Activated CD8-positive, alpha-beta memory T cell treated with anti-CD3 and anti-CD28 coated beads for 1 hour (primary cell): Measurements from ENCODE around the gene AMIGO1.

Experiments used
- DNase-seq, 2 donors: peaks; one replicate each; pipeline ENCODE4 v3.0.0-alpha.2; 2020; ENCODE audit warnings: low read depth in 1 of 2; ENCODE audit errors: extremely low read depth in 1 of 2

AMIGO1 gene

DNA sequence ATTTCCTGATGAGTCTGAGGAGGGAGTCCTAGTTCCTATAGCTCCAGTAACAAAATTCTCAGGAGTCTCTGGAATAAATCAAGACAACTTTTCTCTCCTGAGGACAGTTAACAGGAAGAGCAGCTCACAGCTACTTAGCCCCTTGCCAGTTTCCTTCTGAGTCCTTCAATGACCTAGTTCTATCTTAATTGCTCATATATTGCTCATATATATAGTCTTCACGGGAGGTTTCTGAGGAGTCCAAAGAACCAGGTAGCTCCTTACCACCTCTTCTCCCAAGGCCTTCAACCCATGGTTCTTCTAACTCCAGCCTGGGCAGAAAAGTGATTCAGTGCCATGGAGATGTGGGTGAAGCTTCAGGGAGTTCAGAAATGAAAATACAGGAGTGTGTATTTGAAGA is 4.6 kb downstream of the AMIGO1 start:
- no peak for DNase-seq

- no peak for DNase-seq
These were observed 5.6 kb downstream of the AMIGO1 start for GRCh38 chr1:109503935-109504334.

DNA sequence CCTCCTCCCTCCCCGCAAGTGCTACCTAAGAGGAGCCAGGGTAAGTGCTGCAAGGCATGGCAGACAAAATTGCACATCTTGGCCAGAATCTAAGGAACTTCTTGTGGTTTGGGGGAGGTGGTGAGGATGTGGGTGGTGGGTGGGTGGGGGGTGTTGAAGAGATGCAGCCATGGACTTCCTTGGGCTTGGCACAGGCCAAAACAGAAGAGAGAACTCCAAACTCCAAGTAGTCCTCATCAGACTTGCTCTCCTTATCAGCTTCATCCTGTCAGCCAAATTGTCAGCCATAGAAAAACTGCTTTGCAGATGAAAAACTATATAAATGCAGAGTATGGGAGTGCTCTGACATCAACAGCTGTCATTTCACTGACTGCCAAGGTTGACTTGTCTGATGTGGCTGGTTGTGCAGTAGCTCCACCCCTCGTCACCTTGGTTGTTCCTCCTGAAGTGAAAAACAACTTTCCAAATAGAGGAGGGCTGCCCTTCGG is 7.1 kb downstream of the AMIGO1 start:
- no peak for DNase-seq

DNA sequence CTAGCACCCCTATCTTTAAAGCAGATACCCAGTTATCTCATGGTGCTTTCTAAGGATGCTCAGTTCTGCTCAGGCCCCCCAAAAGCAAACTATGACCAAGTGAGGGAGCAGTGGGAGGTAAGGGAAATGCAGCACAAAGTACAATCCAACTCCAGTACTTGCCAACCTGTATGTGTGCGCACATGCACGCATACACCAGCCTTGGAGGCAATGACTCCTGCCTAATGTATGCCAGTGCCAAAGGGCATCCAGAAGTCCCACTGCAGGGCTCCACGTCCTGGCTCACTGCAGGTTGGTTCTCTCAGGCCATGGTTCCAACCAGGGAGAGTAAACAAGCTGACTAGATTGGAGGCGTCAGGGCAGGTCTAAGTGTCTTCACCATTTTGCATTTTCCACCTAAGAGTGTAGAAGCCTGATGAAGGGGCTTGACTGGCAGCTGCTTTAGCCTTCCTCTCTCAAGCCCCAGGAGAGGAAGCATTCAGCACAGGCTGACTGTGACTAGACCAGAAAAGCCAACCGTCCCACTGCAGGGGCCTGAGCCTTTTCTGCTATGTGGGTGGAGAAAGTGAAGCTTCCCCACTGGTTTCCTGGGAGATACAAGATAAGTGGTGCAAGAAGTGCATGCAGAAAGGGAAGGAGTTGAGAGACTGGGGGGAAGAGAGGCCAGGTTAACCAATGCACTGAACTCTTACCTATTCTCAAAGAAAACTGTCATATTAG is 7.7 kb downstream of the AMIGO1 start:
- DNase-seq = no peak

- no peak for DNase-seq
These were observed 8.6 kb downstream of the AMIGO1 start for GRCh38 chr1:109500941-109501381.

GRCh38 chr1:109499661-109500536 is 9.6 kb downstream of the AMIGO1 start:
- DNase-seq = no peak

DNA sequence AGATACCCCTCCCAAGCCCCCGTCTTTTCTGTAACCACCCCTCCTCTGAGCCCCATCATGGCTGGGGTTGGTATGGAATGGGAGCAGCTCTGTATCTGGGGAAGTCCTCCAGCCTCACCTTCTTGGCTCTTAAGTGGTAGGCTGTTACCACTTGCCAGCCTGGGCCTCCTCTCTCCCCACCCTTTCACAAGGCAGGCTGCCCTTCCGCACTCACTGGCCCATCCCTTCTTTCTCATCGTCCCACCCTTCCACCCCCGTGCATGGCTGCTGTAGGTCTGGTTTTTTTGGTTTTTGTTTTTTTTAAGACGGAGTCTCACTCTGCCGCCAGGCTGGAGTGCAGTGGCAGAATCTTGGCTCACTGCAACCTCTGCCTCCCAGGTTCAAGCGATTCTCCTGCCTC is 10.4 kb downstream of the AMIGO1 start:
- DNase-seq = no peak

DNA sequence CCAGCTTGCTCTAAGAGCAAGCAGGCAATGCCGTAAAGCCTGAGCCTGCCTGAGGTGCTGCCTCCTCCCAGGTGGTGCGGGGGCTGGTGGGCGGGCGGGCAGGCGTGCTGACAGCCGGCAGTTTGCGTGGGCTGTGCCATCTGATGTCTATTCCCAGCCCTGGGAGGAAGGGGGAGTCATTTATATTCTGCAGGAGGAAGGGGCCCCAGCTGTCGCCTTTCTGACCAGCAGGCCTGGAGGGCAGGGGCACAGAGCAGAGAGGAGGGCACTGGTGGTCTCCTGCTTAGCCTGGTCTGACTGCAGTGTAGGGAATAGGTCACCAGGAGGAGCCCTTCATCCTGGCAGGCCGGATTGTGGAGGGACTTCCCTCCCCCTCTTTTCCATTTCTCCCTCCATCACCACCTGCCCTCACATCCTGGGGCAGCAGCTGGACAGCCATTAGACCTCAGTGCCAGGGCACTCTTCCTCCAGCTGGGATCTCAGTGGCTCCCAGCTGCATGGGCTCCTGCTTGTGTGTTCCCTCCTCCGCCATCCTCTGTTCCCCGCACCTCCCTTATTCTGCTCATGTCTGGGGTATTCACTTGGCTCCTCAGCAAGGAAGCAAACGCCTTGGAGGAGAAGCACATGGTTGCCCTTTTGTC is 11.2 kb downstream of the AMIGO1 start:
- no peak for DNase-seq

DNA sequence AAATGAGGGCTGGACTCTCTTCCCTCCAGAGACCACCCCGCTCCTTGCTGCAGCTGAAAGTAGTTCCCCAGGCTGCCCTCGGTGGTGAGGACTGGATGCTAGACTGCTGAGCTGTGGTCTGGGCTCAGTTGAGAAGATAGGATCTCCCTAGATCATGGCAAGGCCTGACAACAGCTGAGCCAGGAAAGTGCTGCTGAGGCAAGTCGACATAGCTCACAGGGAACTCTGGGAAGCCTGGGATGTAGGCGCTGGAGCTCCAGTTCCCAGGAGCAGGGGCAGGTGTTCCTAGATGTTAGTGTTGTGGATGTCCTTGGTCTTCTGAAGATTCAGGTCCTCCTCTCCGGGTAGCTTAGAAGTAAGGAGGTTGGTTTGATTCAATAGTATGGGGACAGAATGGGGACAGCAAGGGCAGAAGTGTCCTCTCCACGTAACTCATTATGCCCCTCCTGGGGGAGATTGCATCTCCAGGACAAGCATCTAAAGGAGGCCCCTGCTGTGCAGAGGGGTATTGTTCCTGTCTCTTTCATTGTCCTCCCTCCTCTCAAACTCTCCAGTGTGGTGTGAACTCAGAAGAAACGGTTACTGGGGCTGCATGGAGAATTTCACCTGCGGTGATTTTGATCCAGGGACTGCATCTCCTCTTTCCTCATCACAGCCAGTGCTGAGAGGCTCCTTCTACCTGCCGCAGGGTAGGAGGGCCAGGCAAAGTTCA is 11.9 kb downstream of the AMIGO1 start:
- DNase-seq = no peak

DNA sequence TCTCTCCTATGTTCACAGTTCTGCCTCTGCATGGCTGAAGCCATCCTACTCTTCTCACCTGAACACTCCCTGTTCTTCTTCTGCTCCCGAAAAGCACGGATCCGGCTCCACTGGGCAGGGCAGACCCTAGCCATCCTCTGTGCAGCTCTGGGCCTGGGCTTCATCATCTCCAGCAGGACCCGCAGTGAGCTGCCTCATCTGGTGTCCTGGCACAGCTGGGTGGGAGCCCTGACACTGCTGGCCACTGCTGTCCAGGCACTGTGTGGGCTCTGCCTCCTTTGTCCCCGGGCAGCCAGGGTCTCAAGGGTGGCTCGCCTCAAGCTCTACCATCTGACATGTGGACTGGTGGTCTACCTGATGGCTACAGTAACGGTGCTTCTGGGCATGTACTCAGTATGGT is 13.8 kb downstream of the AMIGO1 start:
- no peak for DNase-seq

- peak; percentile 61 to 86 for DNase-seq
These were observed 15.6 kb downstream of the AMIGO1 start, which contains the start of gene CYB561D1 for GRCh38 chr1:109493805-109494539. Gene CYB561D1 (plus strand): TSS chr1:109494094. CDS start chr1:109494140, 46 bp downstream.

- DNase-seq = no peak
These were observed 16.3 kb downstream of the AMIGO1 start for GRCh38 chr1:109493227-109493626.

- DNase-seq = no peak
These were observed 16.7 kb downstream of the AMIGO1 start for GRCh38 chr1:109492779-109493178.

DNA sequence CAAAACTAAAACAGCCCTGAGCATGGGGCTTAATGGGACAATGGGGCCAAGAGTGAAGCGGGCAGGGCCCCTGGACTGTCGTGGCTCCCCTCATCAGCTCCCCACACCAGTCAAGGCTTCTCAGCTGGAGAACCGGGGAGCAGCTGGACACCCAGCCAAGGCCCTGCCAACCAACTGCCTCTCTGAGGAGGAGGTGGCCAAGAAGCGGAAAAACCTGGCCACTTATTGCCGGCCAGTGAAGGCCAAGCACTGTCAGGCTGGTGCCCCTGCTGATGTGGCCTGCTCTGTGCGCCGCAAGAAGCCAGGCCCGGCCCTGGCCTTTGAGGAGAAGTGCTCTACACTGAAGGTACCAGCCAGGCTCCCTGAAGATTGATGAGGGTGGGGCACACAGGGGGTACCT is 18.2 kb downstream of the AMIGO1 start:
- no peak for DNase-seq

DNA sequence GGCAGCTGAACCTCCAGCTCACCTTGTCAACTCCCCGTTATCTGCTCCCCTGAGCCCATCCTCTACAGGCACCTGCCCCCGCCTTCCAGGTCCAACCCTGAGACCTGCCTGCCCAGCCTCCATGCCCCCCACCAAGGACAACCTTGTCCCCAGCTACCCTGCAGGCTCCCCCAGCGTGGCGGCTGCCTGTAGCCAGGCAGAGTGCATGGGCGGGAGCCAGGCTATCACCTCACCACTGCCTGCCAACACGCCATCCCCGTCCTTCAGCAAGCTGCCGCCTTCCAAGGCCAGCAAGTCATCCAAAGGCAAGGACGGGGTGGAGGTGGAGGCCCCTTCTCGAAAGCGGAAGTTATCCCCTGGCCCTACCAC is 18.6 kb downstream of the AMIGO1 start:
- no peak for DNase-seq

GRCh38 chr1:109490029-109490933 is 19.2 kb downstream of the AMIGO1 start:
- DNase-seq = peak in 1 of 2 donors; percentile 64

GRCh38 chr1:109488696-109489095 is 20.8 kb downstream of the AMIGO1 start:
- no peak for DNase-seq

DNA sequence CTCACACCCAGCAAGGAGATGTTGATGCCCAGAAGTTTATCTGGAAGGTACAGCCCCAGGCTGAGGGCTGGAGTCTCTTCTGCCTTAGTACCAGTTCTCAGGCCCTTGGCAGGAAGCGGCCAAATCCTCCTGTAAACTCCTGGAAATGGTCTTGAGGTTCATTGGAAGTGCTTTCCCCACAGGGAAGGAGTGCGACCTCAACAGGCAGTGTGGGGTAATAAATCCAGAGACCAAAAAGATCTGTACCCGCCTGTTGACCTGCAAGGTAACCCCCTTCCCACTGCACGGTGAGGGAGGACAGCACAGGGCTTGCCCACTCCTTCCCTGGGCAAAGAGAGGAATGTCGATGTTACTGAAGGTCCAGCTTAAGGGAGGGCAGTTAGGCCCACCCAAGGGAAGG is 21.3 kb downstream of the AMIGO1 start:
- DNase-seq = no peak

- no peak for DNase-seq
These were observed 22.3 kb downstream of the AMIGO1 start for GRCh38 chr1:109487261-109487660.
